ENCODE measurements around the gene ZNF688.

Gene ZNF688

DNA sequence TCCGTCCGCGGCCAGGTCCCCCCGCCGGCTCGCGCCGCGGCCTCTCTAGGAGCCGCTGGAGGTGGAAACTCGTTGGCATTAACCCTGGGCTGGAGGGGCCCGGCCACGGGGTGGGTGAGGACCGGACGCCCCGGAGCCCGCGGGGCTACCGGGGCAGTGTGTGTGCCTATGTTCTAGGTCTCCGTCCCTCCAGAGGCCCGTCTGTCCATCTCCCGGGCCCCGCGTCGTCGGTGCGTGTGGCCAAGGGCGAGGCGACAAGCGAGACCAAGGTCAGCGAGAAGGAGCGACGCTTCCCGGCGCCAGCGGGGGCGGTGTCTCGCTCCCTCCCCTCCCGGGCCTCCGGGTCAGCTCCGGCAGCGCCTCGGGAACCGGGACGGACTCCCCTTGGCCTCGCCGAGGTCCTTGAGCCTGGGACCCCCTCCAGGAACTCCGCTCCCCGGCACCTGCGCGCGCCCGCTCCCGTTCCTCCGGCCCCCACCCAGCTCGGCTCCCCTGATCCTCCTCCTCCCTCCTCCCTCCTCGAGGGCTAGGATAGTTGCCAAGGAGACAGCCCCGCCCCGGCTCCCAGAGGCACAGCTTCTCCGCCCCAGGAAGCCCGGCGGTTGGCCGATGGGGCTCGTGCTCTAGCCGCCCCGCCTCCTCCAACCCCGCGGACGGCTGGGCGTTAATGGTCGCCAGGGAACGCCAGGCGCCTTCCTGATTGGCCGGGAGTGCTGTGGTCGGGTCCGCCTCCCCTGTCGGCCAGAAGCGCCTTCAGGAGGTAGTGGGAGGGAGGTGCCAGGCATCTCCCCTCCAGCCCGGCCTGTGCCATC lies 44.5 kb downstream of the ZNF688 start:
- DNase-seq (ENCODE audit: extremely low spot score): peak; percentile 99
- TF ChIP-seq ELF4 (IDR thresholded peaks at IDR 0.05) (0 out of 2 replicates have a peak, but pooled peaks have one; percentile 37), HDGF (IDR thresholded peaks at IDR 0.05; ENCODE audit: borderline replicate concordance) (peak; percentile 98; the same call in 1 of the 2 replicates), BHLHE40 (IDR thresholded peaks at IDR 0.05; ENCODE audit: borderline replicate concordance) (no peak), SP1 (IDR thresholded peaks at IDR 0.05) (no peak), ZNF384 (IDR thresholded peaks at IDR 0.05) (no peak)
- TF ChIP-seq, protein P1, sequence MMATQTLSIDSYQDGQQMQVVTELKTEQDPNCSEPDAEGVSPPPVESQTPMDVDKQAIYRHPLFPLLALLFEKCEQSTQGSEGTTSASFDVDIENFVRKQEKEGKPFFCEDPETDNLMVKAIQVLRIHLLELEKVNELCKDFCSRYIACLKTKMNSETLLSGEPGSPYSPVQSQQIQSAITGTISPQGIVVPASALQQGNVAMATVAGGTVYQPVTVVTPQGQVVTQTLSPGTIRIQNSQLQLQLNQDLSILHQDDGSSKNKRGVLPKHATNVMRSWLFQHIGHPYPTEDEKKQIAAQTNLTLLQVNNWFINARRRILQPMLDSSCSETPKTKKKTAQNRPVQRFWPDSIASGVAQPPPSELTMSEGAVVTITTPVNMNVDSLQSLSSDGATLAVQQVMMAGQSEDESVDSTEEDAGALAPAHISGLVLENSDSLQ (IDR thresholded peaks at IDR 0.05): peak; percentile 71; the same call in 1 of the 2 replicates
- ChIA-PET CTCF (interaction anchor here (0.6 to 0.9 kb wide), 3 partner anchors 8 to 1641 kb away, joined by 3 to 7 read pairs (median 3); partner anchors contain the start of genes DCTPP1 and ZNF747), POLR2A (interaction anchor here (0.6 to 7.2 kb wide), 25 partner anchors 9 to 184 kb away, joined by 3 to 49 read pairs (median 4); partner anchors contain the start of genes CD2BP2, DCTPP1, FBRS and SRCAP)

DNA sequence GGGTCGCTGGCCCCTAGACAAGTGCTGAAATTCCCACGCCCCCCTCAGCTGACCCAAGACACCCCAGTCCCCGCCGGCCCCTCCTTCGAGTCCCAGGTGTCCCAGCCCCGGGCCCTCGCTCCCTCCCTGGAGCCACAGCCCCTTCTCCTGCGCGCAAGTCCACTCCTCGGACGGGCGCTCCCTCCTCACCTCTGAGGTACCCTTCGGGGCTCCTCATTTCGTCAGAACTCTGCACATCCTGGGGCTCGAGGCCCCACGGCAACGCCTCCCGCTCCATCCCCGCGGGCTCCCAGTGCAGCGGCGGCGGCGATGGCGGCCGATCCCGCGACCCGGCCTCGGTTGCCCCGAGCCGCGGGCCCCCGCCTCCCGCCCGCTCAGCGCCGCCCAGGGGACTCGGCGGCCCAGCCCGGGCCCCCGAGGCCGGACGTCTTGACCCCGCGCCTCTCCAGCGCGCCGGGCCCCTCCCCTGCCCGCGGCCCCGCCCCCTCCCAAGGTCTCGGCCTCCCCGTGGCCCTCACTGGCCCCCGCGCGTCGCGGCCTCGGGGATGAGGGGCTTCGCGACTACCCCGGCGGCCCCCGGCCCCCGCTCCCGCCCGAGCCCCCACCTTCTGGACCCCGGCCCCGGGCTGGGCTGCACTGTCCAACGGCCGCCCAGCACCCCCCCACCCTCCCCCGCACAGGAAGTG lies 45.2 kb downstream of the ZNF688 start, which contains the start of gene ZNF768:
TSS of gene ZNF768 (minus strand) at position 430 of the 686 bp plus-strand sequence. CDS start at position 277, 153 bp downstream.
- ChIA-PET POLR2A (interaction anchor here (1.0 to 7.2 kb wide), 22 partner anchors 8 to 184 kb away, joined by 3 to 49 read pairs (median 6); partner anchors contain the start of genes DCTPP1, FBRS, SEPHS2 and ZNF688), CTCF (interaction anchor here (0.8 to 0.9 kb wide), 4 partner anchors 9 to 415 kb away, joined by 3 to 7 read pairs (median 4); partner anchors contain the start of genes DCTPP1 and ZNF747)
- peak; percentile 80 for DNase-seq (ENCODE audit: extremely low spot score)
- peak; percentile 62; the same call in 1 of the 2 replicates for TF ChIP-seq FOXM1 (IDR thresholded peaks at IDR 0.05; ENCODE audit: borderline replicate concordance)
- peak; percentile 53; the same call in 1 of the 2 replicates for TF ChIP-seq LEF1 (IDR thresholded peaks at IDR 0.05; ENCODE audit: borderline replicate concordance)
- TF ChIP-seq NFRKB (IDR thresholded peaks at IDR 0.05): no peak

DNA sequence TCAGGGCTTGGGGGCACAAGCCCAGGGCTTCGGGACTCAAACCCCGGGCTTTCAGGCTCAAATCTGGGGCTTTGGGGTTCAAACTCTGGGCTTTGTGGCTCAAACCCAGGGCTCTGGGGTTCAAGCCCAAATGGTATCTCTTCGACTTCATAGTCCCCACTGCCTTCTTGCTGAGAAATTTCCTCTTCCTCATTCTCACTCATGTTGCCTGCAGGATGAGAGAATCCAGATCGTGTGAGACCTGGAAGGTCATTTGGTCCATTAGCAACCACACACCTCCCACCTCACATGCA lies 45.7 kb downstream of the ZNF688 start:
- no peak for DNase-seq (ENCODE audit: extremely low spot score)
- TF ChIP-seq SP1 (IDR thresholded peaks at IDR 0.05) (no peak), FOXM1 (IDR thresholded peaks at IDR 0.05; ENCODE audit: borderline replicate concordance) (no peak), ZNF384 (IDR thresholded peaks at IDR 0.05) (no peak), CTBP1 (IDR thresholded peaks at IDR 0.05; ENCODE audit: borderline replicate concordance) (no peak), TARDBP (IDR thresholded peaks at IDR 0.05) (no peak), BHLHE40 (IDR thresholded peaks at IDR 0.05; ENCODE audit: borderline replicate concordance) (no peak), SUZ12 (IDR thresholded peaks at IDR 0.05) (no peak), LEF1 (IDR thresholded peaks at IDR 0.05; ENCODE audit: borderline replicate concordance) (no peak)
- TF ChIP-seq, protein P1 (IDR thresholded peaks at IDR 0.05): no peak
- POLR2A ChIA-PET: interaction anchor here (1.0 to 7.2 kb wide), 18 partner anchors 8 to 133 kb away, joined by 3 to 49 read pairs (median 8); partner anchors contain the start of genes DCTPP1, FBRS, SEPHS2 and ZNF688
- CTCF ChIA-PET: interaction anchor here (0.8 to 1.2 kb wide), 3 partner anchors 90 to 414 kb away, joined by 3 to 5 read pairs (median 4); partner anchors contain the start of gene DCTPP1

DNA sequence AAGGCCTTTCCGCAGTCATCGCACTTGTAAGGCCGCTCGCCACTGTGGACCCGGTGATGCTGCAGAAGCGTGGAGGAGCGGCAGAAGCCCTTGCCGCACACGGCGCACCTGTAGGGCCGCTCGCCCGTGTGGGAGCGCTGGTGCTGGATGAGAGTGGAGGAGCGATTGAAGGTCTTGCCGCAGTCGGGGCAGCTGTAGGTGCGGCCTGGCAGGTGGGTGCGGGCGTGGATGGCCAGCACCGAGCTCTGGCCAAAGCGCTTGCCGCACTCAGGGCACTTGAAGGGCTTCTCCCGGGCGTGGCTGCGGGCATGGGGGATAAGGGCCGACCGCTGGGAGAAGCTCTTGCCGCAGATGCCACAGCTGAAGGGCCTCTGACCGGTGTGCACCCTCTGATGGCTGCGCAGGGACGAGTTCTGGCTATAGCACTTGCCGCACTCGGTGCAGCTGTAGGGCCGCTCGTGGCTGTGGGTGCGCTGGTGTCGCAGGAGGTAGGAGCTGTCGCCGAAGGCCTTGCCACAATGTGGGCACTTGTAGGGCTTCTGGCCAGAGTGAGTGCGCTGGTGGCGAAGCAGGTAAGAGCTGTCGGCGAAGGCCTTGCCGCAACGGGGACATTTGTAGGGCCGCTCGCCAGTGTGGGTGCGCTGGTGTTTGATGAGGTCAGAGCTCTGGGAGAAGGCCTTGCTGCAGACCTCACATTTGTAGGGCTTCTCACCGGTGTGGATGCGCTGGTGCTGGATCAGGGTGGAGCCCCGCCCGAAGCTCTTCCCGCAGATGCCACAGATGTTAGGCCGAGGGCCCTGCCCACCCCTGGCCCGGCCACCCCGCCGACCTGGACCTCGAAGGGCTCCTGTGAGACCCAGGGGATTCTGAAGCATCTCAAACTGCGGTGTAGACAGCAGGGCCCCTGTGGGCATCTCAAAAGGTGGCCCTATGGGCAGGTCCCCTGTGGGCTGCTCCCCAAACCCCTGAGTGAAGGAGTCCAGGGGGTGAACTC lies 46.6 kb downstream of the ZNF688 start:
- CTCF ChIA-PET: interaction anchor here (0.8 to 1.2 kb wide), 3 partner anchors 91 to 413 kb away, joined by 3 to 5 read pairs (median 4); partner anchors contain the start of gene DCTPP1
- TF ChIP-seq FOXA1 (IDR thresholded peaks at IDR 0.05): no peak
- no peak for TF ChIP-seq ELF4 (IDR thresholded peaks at IDR 0.05)
- no peak for TF ChIP-seq CTBP1 (IDR thresholded peaks at IDR 0.05; ENCODE audit: borderline replicate concordance)
- TF ChIP-seq SUZ12 (IDR thresholded peaks at IDR 0.05): no peak
- no peak for TF ChIP-seq HDGF (IDR thresholded peaks at IDR 0.05; ENCODE audit: borderline replicate concordance)
- TF ChIP-seq, protein P1 (IDR thresholded peaks at IDR 0.05): no peak
- no peak for TF ChIP-seq ARNT (IDR thresholded peaks at IDR 0.05)
- TF ChIP-seq ZNF384 (IDR thresholded peaks at IDR 0.05): no peak
- no peak for TF ChIP-seq L3MBTL2 (conservative IDR thresholded peaks at IDR 0.05)
- no peak for TF ChIP-seq FOXM1 (IDR thresholded peaks at IDR 0.05; ENCODE audit: borderline replicate concordance)
- no peak for TF ChIP-seq SP1 (IDR thresholded peaks at IDR 0.05)
- no peak for TF ChIP-seq LEF1 (IDR thresholded peaks at IDR 0.05; ENCODE audit: borderline replicate concordance)
- TF ChIP-seq NFRKB (IDR thresholded peaks at IDR 0.05): no peak
- no peak for DNase-seq (ENCODE audit: extremely low spot score)
- POLR2A ChIA-PET: interaction anchor here (0.7 to 7.2 kb wide), 30 partner anchors 8 to 134 kb away, joined by 3 to 49 read pairs (median 5); partner anchors contain the start of genes DCTPP1, FBRS, PRR14 and SEPHS2

All from HEK293T (cell line).